Astrocyte (in vitro differentiated cells and primary cell): ENCODE measurements around the gene RNLS.

Experiments
- EZH2 ChIP-seq: IDR thresholded peaks from 2 replicates; pipeline ENCODE4 v1.6.1; 2012; ENCODE audit warnings: mild to moderate bottlenecking, low read length, inconsistent platforms; ENCODE audit not compliant: insufficient read depth
- TF ChIP-seq, protein P1 (sequence below): IDR thresholded peaks from 2 replicates; pipeline ENCODE4 v1.5.1; 2011; ENCODE audit warnings: low read depth, mild to moderate bottlenecking, inconsistent platforms, low read length, moderate library complexity; ENCODE audit not compliant: insufficient read depth

DNA sequence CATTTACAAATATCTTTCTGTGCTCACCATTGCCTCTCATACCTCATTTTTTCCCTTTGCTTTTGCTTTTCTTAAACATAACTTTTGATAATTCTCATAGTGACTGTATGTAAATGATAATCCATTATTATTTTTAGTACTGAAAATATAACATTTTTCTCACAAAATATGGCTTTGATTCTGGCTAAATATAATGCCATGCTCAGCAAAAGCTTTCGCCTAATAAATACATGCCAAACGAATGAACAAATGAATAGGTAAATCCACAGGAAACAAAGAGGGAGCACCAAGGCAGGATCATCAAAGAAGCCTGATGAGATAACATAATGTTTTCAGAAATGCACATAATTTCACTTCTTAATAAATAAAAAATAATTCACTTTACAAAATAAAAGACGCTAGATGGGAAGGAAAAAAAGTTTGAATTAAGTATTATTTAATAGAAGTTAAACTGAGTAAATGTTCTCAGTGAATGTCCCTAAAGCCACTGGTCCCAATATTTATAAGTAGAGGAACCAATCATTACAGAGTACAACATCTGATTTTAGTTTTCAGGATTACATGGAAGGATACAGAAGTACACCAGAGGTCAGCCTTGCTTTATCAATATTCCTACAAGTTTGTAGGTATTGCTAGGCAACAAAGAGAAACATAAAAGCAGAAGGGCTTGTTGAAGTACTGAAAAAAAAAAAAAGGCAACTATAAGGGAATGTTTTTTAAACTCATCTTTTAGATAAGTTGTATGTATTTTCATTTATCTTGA, 52.3 kb downstream of the RNLS start:
- TF ChIP-seq, protein P1, sequence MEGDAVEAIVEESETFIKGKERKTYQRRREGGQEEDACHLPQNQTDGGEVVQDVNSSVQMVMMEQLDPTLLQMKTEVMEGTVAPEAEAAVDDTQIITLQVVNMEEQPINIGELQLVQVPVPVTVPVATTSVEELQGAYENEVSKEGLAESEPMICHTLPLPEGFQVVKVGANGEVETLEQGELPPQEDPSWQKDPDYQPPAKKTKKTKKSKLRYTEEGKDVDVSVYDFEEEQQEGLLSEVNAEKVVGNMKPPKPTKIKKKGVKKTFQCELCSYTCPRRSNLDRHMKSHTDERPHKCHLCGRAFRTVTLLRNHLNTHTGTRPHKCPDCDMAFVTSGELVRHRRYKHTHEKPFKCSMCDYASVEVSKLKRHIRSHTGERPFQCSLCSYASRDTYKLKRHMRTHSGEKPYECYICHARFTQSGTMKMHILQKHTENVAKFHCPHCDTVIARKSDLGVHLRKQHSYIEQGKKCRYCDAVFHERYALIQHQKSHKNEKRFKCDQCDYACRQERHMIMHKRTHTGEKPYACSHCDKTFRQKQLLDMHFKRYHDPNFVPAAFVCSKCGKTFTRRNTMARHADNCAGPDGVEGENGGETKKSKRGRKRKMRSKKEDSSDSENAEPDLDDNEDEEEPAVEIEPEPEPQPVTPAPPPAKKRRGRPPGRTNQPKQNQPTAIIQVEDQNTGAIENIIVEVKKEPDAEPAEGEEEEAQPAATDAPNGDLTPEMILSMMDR, result no peak
- TF ChIP-seq EZH2, result no peak
